Measurements from ENCODE around the gene RBSN.

The RBSN gene

DNA sequence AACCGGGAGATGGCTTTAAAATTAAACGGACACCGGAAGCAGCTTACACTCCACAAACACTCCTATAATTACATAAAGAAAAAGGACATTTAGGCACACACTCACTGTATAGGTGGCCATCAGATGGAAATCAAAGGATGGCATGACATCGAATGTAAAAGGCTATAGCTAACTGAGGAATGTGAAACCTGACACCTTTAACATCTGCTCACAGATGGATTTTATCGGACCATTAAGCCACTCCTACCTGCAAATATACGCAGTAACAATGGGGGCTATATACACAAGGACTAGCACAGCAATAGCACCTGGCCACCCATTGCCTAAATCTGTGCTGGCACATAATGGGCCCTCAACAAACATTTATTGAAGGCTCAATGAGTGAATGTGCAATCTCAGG lies 14.5 kb upstream of the RBSN start:
- POLR2A ChIA-PET = no interaction called here
- peaks cover 0 to 2% (median 0%) of the 10 kb centered on the region in 5 experiments for H3K9me3 ChIP-seq (ENCODE audit: control extremely low read depth in 1 of 5, control insufficient read depth in 4 of 5, insufficient read depth in 2 of 5, low read depth in 1 of 5, low read length in 4 of 5)
- peaks cover 0 to 12% (median 0%) of the 10 kb centered on the region in 5 experiments for H3K27me3 ChIP-seq (replicated peaks in 2 of 5; ENCODE audit: control insufficient read depth in 4 of 5, insufficient read depth in 5 of 5, low read length in 4 of 5)
- no peak overlapping the region for H3K27ac ChIP-seq (ENCODE audit: insufficient read depth in 1 of 2, low read depth in 1 of 2, low read length in 2 of 2, poor library complexity in 1 of 2, severe bottlenecking in 2 of 2)
- peaks cover 0 to 1% (median 0%) of the 10 kb centered on the region in 4 experiments for H3K4me1 ChIP-seq (ENCODE audit: control extremely low read depth in 1 of 4, control insufficient read depth in 4 of 4, insufficient read depth in 4 of 4, low read length in 3 of 4)
- H3K4me3 ChIP-seq (ENCODE audit: control insufficient read depth in 1 of 7, extremely low read depth in 1 of 7, insufficient read depth in 4 of 7, low read depth in 2 of 7, low read length in 6 of 7) = no peak overlapping the region
- WGBS (ENCODE audit: insufficient coverage) = 88% methylated on average over 3 of the region's 6 CpGs
- no peaks in the 10 kb centered on the region for H3K36me3 ChIP-seq (ENCODE audit: control insufficient read depth in 4 of 4, insufficient read depth in 4 of 4, low read length in 3 of 4)
- no peak for DNase-seq
- CTCF ChIA-PET = interaction anchor here (1.1 kb wide), 2 partner anchors 69 to 90 kb away, joined by 3 read pairs; no protein-coding TSS in a partner anchor

- ChIA-PET POLR2A (no interaction called here), CTCF (no interaction called here)
- DNase-seq = no peak
- peaks cover 0 to 12% (median 0%) of the 10 kb centered on the region in 5 experiments for H3K27me3 ChIP-seq (replicated peaks in 2 of 5; ENCODE audit: control insufficient read depth in 4 of 5, insufficient read depth in 5 of 5, low read length in 4 of 5)
- no peak overlapping the region for H3K27ac ChIP-seq (ENCODE audit: insufficient read depth in 1 of 2, low read depth in 1 of 2, low read length in 2 of 2, poor library complexity in 1 of 2, severe bottlenecking in 2 of 2)
- peaks cover 0 to 5% (median 4%) of the 10 kb centered on the region in 4 experiments for H3K4me1 ChIP-seq (ENCODE audit: control extremely low read depth in 1 of 4, control insufficient read depth in 4 of 4, insufficient read depth in 4 of 4, low read length in 3 of 4)
- WGBS (ENCODE audit: insufficient coverage) = 100% methylated on average over 1 of the region's 3 CpGs
- H3K36me3 ChIP-seq (ENCODE audit: control insufficient read depth in 4 of 4, insufficient read depth in 4 of 4, low read length in 3 of 4) = no peaks in the 10 kb centered on the region
- no peak overlapping the region for H3K4me3 ChIP-seq (ENCODE audit: control insufficient read depth in 1 of 7, extremely low read depth in 1 of 7, insufficient read depth in 4 of 7, low read depth in 2 of 7, low read length in 6 of 7)
- H3K9me3 ChIP-seq (ENCODE audit: control extremely low read depth in 1 of 5, control insufficient read depth in 4 of 5, insufficient read depth in 2 of 5, low read depth in 1 of 5, low read length in 4 of 5) = peaks cover 0 to 2% (median 0%) of the 10 kb centered on the region in 5 experiments
Measured at GRCh38 chr3:15112011-15112410, 13.1 kb upstream of the RBSN start.

- ChIA-PET POLR2A (no interaction called here), CTCF (interaction anchor here (1.3 to 9.7 kb wide), 4 partner anchors 8 to 295 kb away, joined by 4 to 93 read pairs (median 18); partner anchors contain the start of gene CAPN7)
- WGBS (ENCODE audit: insufficient coverage) = 100% methylated on average over 1 of the region's 4 CpGs
- H3K4me3 ChIP-seq (ENCODE audit: control insufficient read depth in 1 of 7, extremely low read depth in 1 of 7, insufficient read depth in 4 of 7, low read depth in 2 of 7, low read length in 6 of 7) = no peak overlapping the region
- no peak overlapping the region for H3K27ac ChIP-seq (ENCODE audit: insufficient read depth in 1 of 2, low read depth in 1 of 2, low read length in 2 of 2, poor library complexity in 1 of 2, severe bottlenecking in 2 of 2)
- DNase-seq = no peak
- no peaks in the 10 kb centered on the region for H3K36me3 ChIP-seq (ENCODE audit: control insufficient read depth in 4 of 4, insufficient read depth in 4 of 4, low read length in 3 of 4)
- peaks cover 0 to 5% (median 4%) of the 10 kb centered on the region in 4 experiments for H3K4me1 ChIP-seq (ENCODE audit: control extremely low read depth in 1 of 4, control insufficient read depth in 4 of 4, insufficient read depth in 4 of 4, low read length in 3 of 4)
- H3K9me3 ChIP-seq (ENCODE audit: control extremely low read depth in 1 of 5, control insufficient read depth in 4 of 5, insufficient read depth in 2 of 5, low read depth in 1 of 5, low read length in 4 of 5) = no peaks in the 10 kb centered on the region
- peaks cover 0 to 9% (median 0%) of the 10 kb centered on the region in 5 experiments for H3K27me3 ChIP-seq (replicated peaks in 2 of 5; ENCODE audit: control insufficient read depth in 4 of 5, insufficient read depth in 5 of 5, low read length in 4 of 5)
Measured at GRCh38 chr3:15110206-15110605, 11.3 kb upstream of the RBSN start.

- H3K27me3 ChIP-seq (replicated peaks in 2 of 5; ENCODE audit: control insufficient read depth in 4 of 5, insufficient read depth in 5 of 5, low read length in 4 of 5) = no peaks in the 10 kb centered on the region
- 92% methylated on average over 4 of the region's 4 CpGs for WGBS (ENCODE audit: insufficient coverage)
Measured at GRCh38 chr3:15108869-15109268, 9.9 kb upstream of the RBSN start.

DNA sequence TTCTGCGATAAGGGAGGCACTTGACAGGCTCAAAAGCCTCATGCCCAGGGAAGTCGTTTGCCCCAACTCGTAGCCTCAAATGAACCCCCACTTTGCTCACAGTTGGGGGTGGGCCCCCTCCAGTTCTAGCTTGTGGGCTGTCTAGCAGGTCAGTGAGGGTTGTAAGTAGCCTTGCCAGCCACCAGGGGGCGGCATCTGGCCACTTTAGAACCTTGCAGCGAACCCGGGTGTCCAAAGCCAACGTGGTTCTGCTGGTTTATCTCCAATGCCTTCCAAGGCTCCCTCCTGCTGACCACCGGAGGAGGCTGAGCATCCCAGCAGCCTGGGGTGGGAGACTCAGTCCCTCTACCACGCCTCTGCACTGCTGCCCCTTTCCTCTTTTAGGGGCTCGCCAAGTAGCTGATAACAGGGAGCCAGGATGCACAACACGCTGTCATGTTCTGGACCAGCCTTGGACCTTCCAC lies 9.2 kb upstream of the RBSN start:
- POLR2A ChIA-PET = interaction anchor here (0.7 to 1.4 kb wide), 2 partner anchors 9 to 279 kb away, joined by 3 to 4 read pairs; no protein-coding TSS in a partner anchor
- CTCF ChIA-PET = interaction anchor here (1.0 to 9.7 kb wide), 11 partner anchors 9 to 452 kb away, joined by 3 to 93 read pairs (median 4); partner anchors contain the start of genes CAPN7 and RBSN
- peaks cover 0 to 5% (median 4%) of the 10 kb centered on the region in 4 experiments for H3K4me1 ChIP-seq (ENCODE audit: control extremely low read depth in 1 of 4, control insufficient read depth in 4 of 4, insufficient read depth in 4 of 4, low read length in 3 of 4)
- DNase-seq = peak; percentile 80 to 87 (median 85)
- no peaks in the 10 kb centered on the region for H3K27me3 ChIP-seq (replicated peaks in 2 of 5; ENCODE audit: control insufficient read depth in 4 of 5, insufficient read depth in 5 of 5, low read length in 4 of 5)
- H3K9me3 ChIP-seq (ENCODE audit: control extremely low read depth in 1 of 5, control insufficient read depth in 4 of 5, insufficient read depth in 2 of 5, low read depth in 1 of 5, low read length in 4 of 5) = no peaks in the 10 kb centered on the region
- peak overlapping the region in 4 of 7 experiments; percentile 25 to 57 (median 30) for H3K4me3 ChIP-seq (ENCODE audit: control insufficient read depth in 1 of 7, extremely low read depth in 1 of 7, insufficient read depth in 4 of 7, low read depth in 2 of 7, low read length in 6 of 7)
- H3K27ac ChIP-seq (ENCODE audit: insufficient read depth in 1 of 2, low read depth in 1 of 2, low read length in 2 of 2, poor library complexity in 1 of 2, severe bottlenecking in 2 of 2) = no peak overlapping the region
- 16% methylated on average over 8 of the region's 11 CpGs for WGBS (ENCODE audit: insufficient coverage)
- no peaks in the 10 kb centered on the region for H3K36me3 ChIP-seq (ENCODE audit: control insufficient read depth in 4 of 4, insufficient read depth in 4 of 4, low read length in 3 of 4)

More at GRCh38 chr3:15108869-15109268, 9.9 kb upstream of the RBSN start:
- CTCF ChIA-PET = interaction anchor here (0.8 to 9.7 kb wide), 11 partner anchors 10 to 451 kb away, joined by 3 to 93 read pairs (median 4); partner anchors contain the start of genes CAPN7 and RBSN
- POLR2A ChIA-PET = no interaction called here
- H3K36me3 ChIP-seq (ENCODE audit: control insufficient read depth in 4 of 4, insufficient read depth in 4 of 4, low read length in 3 of 4) = no peaks in the 10 kb centered on the region
- no peak for DNase-seq
- no peak overlapping the region for H3K4me3 ChIP-seq (ENCODE audit: control insufficient read depth in 1 of 7, extremely low read depth in 1 of 7, insufficient read depth in 4 of 7, low read depth in 2 of 7, low read length in 6 of 7)
- no peak overlapping the region for H3K27ac ChIP-seq (ENCODE audit: insufficient read depth in 1 of 2, low read depth in 1 of 2, low read length in 2 of 2, poor library complexity in 1 of 2, severe bottlenecking in 2 of 2)
- no peaks in the 10 kb centered on the region for H3K9me3 ChIP-seq (ENCODE audit: control extremely low read depth in 1 of 5, control insufficient read depth in 4 of 5, insufficient read depth in 2 of 5, low read depth in 1 of 5, low read length in 4 of 5)
- H3K4me1 ChIP-seq (ENCODE audit: control extremely low read depth in 1 of 4, control insufficient read depth in 4 of 4, insufficient read depth in 4 of 4, low read length in 3 of 4) = peaks cover 0 to 5% (median 4%) of the 10 kb centered on the region in 4 experiments

GRCh38 chr3:15107075-15107947 lies 8.4 kb upstream of the RBSN start:
- ChIA-PET CTCF (interaction anchor here (0.9 to 9.7 kb wide), 7 partner anchors 9 to 97 kb away, joined by 3 to 93 read pairs (median 4); partner anchors contain the start of genes CAPN7 and RBSN), POLR2A (interaction anchor here (1.4 kb wide), 1 partner anchor 10 kb away, joined by 3 read pairs; no protein-coding TSS in a partner anchor)
- Histone ChIP-seq H3K9me3 (ENCODE audit: control extremely low read depth in 1 of 5, control insufficient read depth in 4 of 5, insufficient read depth in 2 of 5, low read depth in 1 of 5, low read length in 4 of 5) (no peaks in the 10 kb centered on the region), H3K27ac (ENCODE audit: insufficient read depth in 1 of 2, low read depth in 1 of 2, low read length in 2 of 2, poor library complexity in 1 of 2, severe bottlenecking in 2 of 2) (no peak overlapping the region), H3K4me3 (ENCODE audit: control insufficient read depth in 1 of 7, extremely low read depth in 1 of 7, insufficient read depth in 4 of 7, low read depth in 2 of 7, low read length in 6 of 7) (no peak overlapping the region), H3K36me3 (ENCODE audit: control insufficient read depth in 4 of 4, insufficient read depth in 4 of 4, low read length in 3 of 4) (no peaks in the 10 kb centered on the region), H3K27me3 (replicated peaks in 2 of 5; ENCODE audit: control insufficient read depth in 4 of 5, insufficient read depth in 5 of 5, low read length in 4 of 5) (no peaks in the 10 kb centered on the region), H3K4me1 (ENCODE audit: control extremely low read depth in 1 of 4, control insufficient read depth in 4 of 4, insufficient read depth in 4 of 4, low read length in 3 of 4) (peaks cover 0 to 13% (median 9%) of the 10 kb centered on the region in 4 experiments)
- no peak for DNase-seq
- WGBS (ENCODE audit: insufficient coverage) = 95% methylated on average over 13 of the region's 16 CpGs
